Panc1 (cell line): Measurements from ENCODE around the gene TPST2. TPM values are rescaled to one million over a fixed set of nuclear protein-coding genes. Genes with fewer than 3 reads are reported as not detected.
"Not testable (repeated sequence)": the region's sequence is repeated elsewhere in the genome, so short reads cannot be mapped to it uniquely, and the experiment has no call there.

Experiments used
- ATAC-seq: fragments of 200-7000 bp; cut with Tn5 transposase; 2 replicates; pipeline ENCODE4 v1.9.1; 2020; ENCODE audit warnings: mild to moderate bottlenecking, moderate library complexity
- BruUV-seq: library from RNA; stranded (reverse); fragments of 400-500 nt; replicated peaks from 2 replicates; lab custom pipeline; 2021; lab: Mats Ljungman, UMichigan
- CTCF ChIA-PET: fragments of 300-600 bp; sonication (Branson Sonifier 250); formaldehyde crosslinking; loops from one replicate; lab custom pipeline; 2022; ENCODE audit warnings: antibody characterized with exemption; lab: Charles Lee
- POLR2A ChIA-PET: fragments of 300-600 bp; sonication (Branson Sonifier 250); formaldehyde crosslinking; loops from one replicate; lab custom pipeline; 2022; ENCODE audit warnings: antibody characterized with exemption; lab: Charles Lee
- DNase-seq: peaks from one replicate; pipeline ENCODE4 v3.0.0-alpha.2; 2010; ENCODE audit warnings: low read depth, low spot score
- H3K27ac ChIP-seq: 2 replicates; pipeline ENCODE4 v1.5.1; 2011; ENCODE audit warnings: mild to moderate bottlenecking, low read length, inconsistent platforms
- H3K27me3 ChIP-seq: fragments of 200-500 bp; sonication (Bioruptor generic); 2 replicates; pipeline ENCODE4 v1.6.0; 2014; ENCODE audit warnings: low read length, inconsistent platforms; ENCODE audit not compliant: control insufficient read depth, insufficient read depth
- H3K36me3 ChIP-seq: fragments of 200-500 bp; sonication (Bioruptor generic); 2 replicates; pipeline ENCODE4 v1.5.1; 2014; ENCODE audit warnings: inconsistent platforms, mild to moderate bottlenecking, low read length, moderate library complexity; ENCODE audit not compliant: control insufficient read depth, insufficient read depth
- H3K4me1 ChIP-seq: 2 replicates; pipeline ENCODE4 v1.5.1; 2011; ENCODE audit warnings: inconsistent platforms, mild to moderate bottlenecking, low read length, moderate library complexity; ENCODE audit not compliant: control insufficient read depth, insufficient read depth
- H3K4me3 ChIP-seq, 2 experiments: 2 replicates each; pipeline ENCODE4 v1.5.1; 2011 to 2012; ENCODE audit warnings: low read depth in 2 of 2, low read length in 2 of 2, mild to moderate bottlenecking in 2 of 2, inconsistent platforms in 1 of 2, moderate library complexity in 1 of 2
- H3K9me3 ChIP-seq: fragments of 200-500 bp; sonication (Bioruptor generic); 2 replicates; pipeline ENCODE4 v1.5.1; 2014; ENCODE audit warnings: low read depth, mild to moderate bottlenecking, inconsistent platforms, low read length, moderate library complexity; ENCODE audit not compliant: control insufficient read depth, insufficient read depth
- CTCF ChIP-seq: fragments of 450-650 bp; IDR thresholded peaks from 2 replicates; pipeline ENCODE4 v1.5.1; 2017; ENCODE audit warnings: mild to moderate bottlenecking
- POLR2AphosphoS5 ChIP-seq: IDR thresholded peaks from 2 replicates; pipeline ENCODE4 v1.6.1; 2012; ENCODE audit warnings: mild to moderate bottlenecking, low read depth, low read length, moderate library complexity
- SIN3A ChIP-seq: IDR thresholded peaks from 2 replicates; pipeline ENCODE4 v1.6.1; 2012; ENCODE audit warnings: low read depth, mild to moderate bottlenecking, low read length, moderate library complexity, borderline replicate concordance; ENCODE audit not compliant: insufficient read depth
- TCF7L2 ChIP-seq: IDR thresholded peaks from 2 replicates; pipeline ENCODE4 v1.6.1; 2011; ENCODE audit warnings: mild to moderate bottlenecking, low read depth, low read length, inconsistent platforms
- in situ Hi-C: cut with HindIII; loops from 2 replicates; pipeline ENCODE4 v1.10.0; 2016; ENCODE audit warnings: low sequenced_read_pairs, low pct_unique_long_range_greater_than_20kb
- intact Hi-C: fragments of 100-400 bp; cut with micrococcal nuclease; formaldehyde crosslinking; loops from one replicate; pipeline ENCODE4 v1.10.0; 2022; ENCODE audit not compliant: unreplicated experiment
- total RNA-seq: library from RNA; stranded (reverse); gene quantifications from one replicate; pipeline ENCODE4 v1.2.1, GENCODE V29; 2021; ENCODE audit not compliant: unreplicated experiment
- TF ChIP-seq, protein P1 (sequence below), 2 experiments: IDR thresholded peaks; 2 replicates each; pipeline ENCODE4 v1.6.1; 2011 to 2012; ENCODE audit warnings: low read depth in 2 of 2, control low read depth in 1 of 2, low read length in 1 of 2, mild to moderate bottlenecking in 1 of 2, moderate library complexity in 1 of 2; ENCODE audit not compliant: insufficient read depth in 1 of 2

The TPST2 gene
- total RNA-seq, 1 experiment from 2014 or later = 7.1 TPM

GRCh38 chr22:26534171-26534855 lies 55.6 kb downstream of the TPST2 start:
- intact Hi-C loops (no loop called here), in situ Hi-C loops (no loop called here)
- ChIA-PET POLR2A (no interaction called here), CTCF (no interaction called here)
- Histone ChIP-seq H3K4me3 (no peak overlapping the region), H3K27me3 (no peaks in the 10 kb centered on the region), H3K9me3 (no peaks in the 10 kb centered on the region), H3K27ac (no peak overlapping the region), H3K4me1 (no peaks in the 10 kb centered on the region), H3K36me3 (no peaks in the 10 kb centered on the region)
- TF ChIP-seq POLR2AphosphoS5 = no peak
- no peak for TF ChIP-seq SIN3A
- TF ChIP-seq, protein P1, sequence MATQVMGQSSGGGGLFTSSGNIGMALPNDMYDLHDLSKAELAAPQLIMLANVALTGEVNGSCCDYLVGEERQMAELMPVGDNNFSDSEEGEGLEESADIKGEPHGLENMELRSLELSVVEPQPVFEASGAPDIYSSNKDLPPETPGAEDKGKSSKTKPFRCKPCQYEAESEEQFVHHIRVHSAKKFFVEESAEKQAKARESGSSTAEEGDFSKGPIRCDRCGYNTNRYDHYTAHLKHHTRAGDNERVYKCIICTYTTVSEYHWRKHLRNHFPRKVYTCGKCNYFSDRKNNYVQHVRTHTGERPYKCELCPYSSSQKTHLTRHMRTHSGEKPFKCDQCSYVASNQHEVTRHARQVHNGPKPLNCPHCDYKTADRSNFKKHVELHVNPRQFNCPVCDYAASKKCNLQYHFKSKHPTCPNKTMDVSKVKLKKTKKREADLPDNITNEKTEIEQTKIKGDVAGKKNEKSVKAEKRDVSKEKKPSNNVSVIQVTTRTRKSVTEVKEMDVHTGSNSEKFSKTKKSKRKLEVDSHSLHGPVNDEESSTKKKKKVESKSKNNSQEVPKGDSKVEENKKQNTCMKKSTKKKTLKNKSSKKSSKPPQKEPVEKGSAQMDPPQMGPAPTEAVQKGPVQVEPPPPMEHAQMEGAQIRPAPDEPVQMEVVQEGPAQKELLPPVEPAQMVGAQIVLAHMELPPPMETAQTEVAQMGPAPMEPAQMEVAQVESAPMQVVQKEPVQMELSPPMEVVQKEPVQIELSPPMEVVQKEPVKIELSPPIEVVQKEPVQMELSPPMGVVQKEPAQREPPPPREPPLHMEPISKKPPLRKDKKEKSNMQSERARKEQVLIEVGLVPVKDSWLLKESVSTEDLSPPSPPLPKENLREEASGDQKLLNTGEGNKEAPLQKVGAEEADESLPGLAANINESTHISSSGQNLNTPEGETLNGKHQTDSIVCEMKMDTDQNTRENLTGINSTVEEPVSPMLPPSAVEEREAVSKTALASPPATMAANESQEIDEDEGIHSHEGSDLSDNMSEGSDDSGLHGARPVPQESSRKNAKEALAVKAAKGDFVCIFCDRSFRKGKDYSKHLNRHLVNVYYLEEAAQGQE (IDR thresholded peaks at IDR 0.05; ENCODE audit: insufficient read depth in 1 of 2, low read depth in 2 of 2, low read length in 1 of 2) = no peak
- no peak for TF ChIP-seq CTCF
- TF ChIP-seq TCF7L2 = no peak
- DNase-seq = no peak
- ATAC-seq = no peak
- no TSS peak for BruUV-seq

DNA sequence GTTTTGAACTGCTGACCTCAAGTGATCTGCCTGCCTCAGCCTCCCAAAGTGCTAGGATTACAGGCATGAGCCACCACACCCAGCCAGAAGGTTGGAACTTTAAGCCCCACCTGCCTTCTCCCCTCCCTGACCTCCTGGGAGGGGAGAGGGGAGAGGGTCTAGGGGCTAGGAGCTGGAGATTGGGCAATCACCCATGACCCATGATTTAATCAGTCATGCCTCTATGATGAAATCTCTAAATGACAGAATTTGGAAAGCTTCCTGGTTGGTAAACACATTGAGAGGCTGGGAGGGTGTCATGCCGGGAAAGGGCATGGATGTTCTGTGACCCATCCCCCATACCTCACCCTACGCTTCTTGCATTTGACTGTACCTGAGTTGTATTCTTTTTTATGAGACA lies 60.6 kb downstream of the TPST2 start:
- POLR2A ChIA-PET = no interaction called here
- no peak overlapping the region for H3K4me3 ChIP-seq
- intact Hi-C loops = no loop called here
- DNase-seq (no peak), ATAC-seq (no peak)
- CTCF ChIA-PET = interaction anchor here (0.7 kb wide), 1 partner anchor 135 kb away, joined by 4 read pairs; no protein-coding TSS in a partner anchor
- no peaks in the 10 kb centered on the region for H3K4me1 ChIP-seq
- TF ChIP-seq, protein P1 (IDR thresholded peaks at IDR 0.05; ENCODE audit: insufficient read depth in 1 of 2, low read depth in 2 of 2, low read length in 1 of 2) = no peak
- TF ChIP-seq TCF7L2 (no peak), SIN3A (no peak), POLR2AphosphoS5 (no peak), CTCF (no peak)
- no peaks in the 10 kb centered on the region for H3K36me3 ChIP-seq
- no peaks in the 10 kb centered on the region for H3K9me3 ChIP-seq
- no TSS peak for BruUV-seq
- in situ Hi-C loops = no loop called here
- no peak overlapping the region for H3K27ac ChIP-seq
- no peaks in the 10 kb centered on the region for H3K27me3 ChIP-seq

DNA sequence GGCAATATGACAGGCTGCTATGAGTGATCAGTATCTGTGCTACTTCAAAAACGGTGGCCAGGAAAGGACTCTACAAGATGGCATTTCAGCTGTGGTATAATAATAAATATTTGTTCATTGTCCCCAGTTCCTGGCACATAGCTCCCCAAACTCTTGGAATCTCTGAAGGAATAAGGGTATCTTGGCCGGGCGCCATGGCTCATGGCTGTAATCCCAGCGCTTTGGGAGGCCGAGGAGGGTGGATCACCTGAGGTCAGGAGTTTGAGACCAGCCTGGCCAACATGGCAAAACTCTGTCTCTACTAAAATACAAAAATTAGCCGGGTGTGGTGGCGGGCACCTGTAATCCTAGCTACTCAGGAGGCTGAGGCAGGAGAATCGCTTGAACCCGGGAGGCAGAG lies 61.4 kb downstream of the TPST2 start:
- CTCF ChIA-PET, ATAC-seq, H3K27me3 ChIP-seq, H3K4me1 ChIP-seq, intact Hi-C loops, DNase-seq, BruUV-seq, in situ Hi-C loops, H3K4me3 ChIP-seq, H3K27ac ChIP-seq, H3K9me3 ChIP-seq, H3K36me3 ChIP-seq, POLR2A ChIA-PET: not testable (repeated sequence)
